K562 (cell line): ENCODE results near the gene IZUMO1R.
"Not testable (repeated sequence)": the region's sequence is repeated elsewhere in the genome, so short reads cannot be mapped to it uniquely, and the experiment has no call there.

ENCODE experiments used
- CEBPB ChIP-seq: fragments of 450-650 bp; IDR thresholded peaks from 2 replicates; pipeline ENCODE4 v1.6.1; 2016; ENCODE audit warnings: missing genetic modification characterization, missing compliant biosample characterization
- CREB1 ChIP-seq, 2 experiments: sonication (generic) in 1 of 2; formaldehyde crosslinking in 1 of 2; IDR thresholded peaks; 2 replicates each; pipeline versions ENCODE4 v1.6.1 to v1.8.0; 2012 to 2022; ENCODE audit warnings: inconsistent platforms in 1 of 2, mild to moderate bottlenecking in 1 of 2, missing genetic modification reagents in 1 of 2, moderate library complexity in 1 of 2
- CTCF ChIP-seq, 3 experiments: IDR thresholded peaks in 2 of 3; conservative IDR thresholded peaks in 1 of 3; 2 replicates each; pipeline ENCODE4 v1.5.1; 2011 to 2012; ENCODE audit warnings: low read length in 3 of 3, mild to moderate bottlenecking in 3 of 3, control low read depth in 2 of 3, improper control_type of control experiment in 1 of 3, inconsistent platforms in 1 of 3, low read depth in 1 of 3, mixed read lengths in 1 of 3, moderate library complexity in 1 of 3; ENCODE audit not compliant: insufficient read depth in 2 of 3
- HDAC2 ChIP-seq: fragments of 450-650 bp; IDR thresholded peaks from 2 replicates; pipeline ENCODE4 v1.6.1; 2016; ENCODE audit warnings: mild to moderate bottlenecking
- MBD2 ChIP-seq: sonication (generic); IDR thresholded peaks from 2 replicates; pipeline ENCODE4 v1.6.1; 2016; ENCODE audit warnings: low read depth, borderline replicate concordance
- NFYB ChIP-seq: IDR thresholded peaks from 2 replicates; pipeline ENCODE4 v1.6.1; 2011; ENCODE audit warnings: mild to moderate bottlenecking, moderate library complexity; ENCODE audit not compliant: insufficient read length; ENCODE audit errors: extremely low read depth
- NR1H2 ChIP-seq: sonication (generic); formaldehyde crosslinking; IDR thresholded peaks from 2 replicates; pipeline ENCODE4 v1.4.0; 2020; ENCODE audit warnings: mild to moderate bottlenecking, missing genetic modification reagents
- POLR2A ChIP-seq: fragments of 450-650 bp; conservative IDR thresholded peaks from 2 replicates; pipeline ENCODE4 v1.6.1; 2016
- SLC30A9 ChIP-seq: fragments of 250-450 bp; sonication (Bioruptor Pico); IDR thresholded peaks from 2 replicates; pipeline ENCODE4 v1.8.0; 2022; ENCODE audit warnings: mild to moderate bottlenecking, moderate library complexity
- ZNF644 ChIP-seq: fragments of 200-800 bp; sonication (Bioruptor generic); IDR thresholded peaks from 2 replicates; pipeline ENCODE4 v1.6.1; 2016; ENCODE audit warnings: low read depth, missing genetic modification characterization, missing compliant biosample characterization
- ZNF696 ChIP-seq: fragments of 250-450 bp; sonication (Bioruptor Pico); conservative IDR thresholded peaks from 2 replicates; pipeline ENCODE4 v1.4.0; 2020; ENCODE audit warnings: mild to moderate bottlenecking, moderate library complexity
- TF ChIP-seq, protein P1 (sequence below): sonication (generic); formaldehyde crosslinking; IDR thresholded peaks from 2 replicates; pipeline ENCODE4 v1.8.1; 2023; ENCODE audit warnings: mild to moderate bottlenecking, missing genetic modification reagents

DNA sequence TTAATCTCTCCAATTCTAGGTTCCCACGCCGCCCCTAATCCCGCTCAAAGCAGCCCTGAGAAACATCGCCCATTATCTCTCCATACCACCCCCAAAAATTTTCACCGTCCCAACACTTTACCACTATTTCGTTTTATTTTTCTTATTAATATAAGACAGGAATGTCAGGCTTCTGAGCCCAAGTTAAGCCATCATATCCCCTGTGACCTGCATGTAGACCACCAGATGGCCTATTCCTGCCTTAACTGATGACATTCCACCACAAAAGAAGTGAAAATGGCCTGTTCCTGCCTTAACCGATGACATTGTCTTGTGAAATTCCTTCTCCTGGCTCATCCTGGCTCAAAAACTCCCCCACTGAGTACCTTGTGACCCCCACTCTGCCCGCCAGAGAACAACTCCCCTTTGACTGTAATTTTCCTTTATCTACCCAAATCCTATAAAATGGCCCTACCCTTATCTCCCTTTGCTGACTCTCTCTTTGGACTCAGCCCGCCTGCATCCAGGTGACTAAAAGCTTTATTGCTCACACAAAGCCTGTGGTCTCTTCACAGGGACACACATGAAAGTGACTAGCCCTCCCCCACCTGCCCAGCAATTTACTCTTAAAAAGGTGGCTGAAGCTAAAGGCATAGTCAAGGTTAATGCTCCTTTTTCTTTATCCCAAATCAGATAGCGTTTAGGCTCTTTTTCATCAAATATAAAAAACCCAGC lies 46.6 kb downstream of the IZUMO1R start:
- not testable (repeated sequence) for TF ChIP-seq HDAC2; SLC30A9 (CRISPR knock-in tag); NFYB; NR1H2; ZNF696; CEBPB (tag); POLR2A; MBD2; ZNF644 (tag); CREB1 (IDR thresholded peaks at IDR 0.05); CREB1 (CRISPR knock-in tag; IDR thresholded peaks at IDR 0.05); CTCF (IDR thresholded peaks at IDR 0.05 in 2 of 3, conservative IDR thresholded peaks at IDR 0.05 in 1 of 3; ENCODE audit: insufficient read depth in 2 of 3, low read depth in 1 of 3, low read length in 3 of 3)
- TF ChIP-seq, protein P1, sequence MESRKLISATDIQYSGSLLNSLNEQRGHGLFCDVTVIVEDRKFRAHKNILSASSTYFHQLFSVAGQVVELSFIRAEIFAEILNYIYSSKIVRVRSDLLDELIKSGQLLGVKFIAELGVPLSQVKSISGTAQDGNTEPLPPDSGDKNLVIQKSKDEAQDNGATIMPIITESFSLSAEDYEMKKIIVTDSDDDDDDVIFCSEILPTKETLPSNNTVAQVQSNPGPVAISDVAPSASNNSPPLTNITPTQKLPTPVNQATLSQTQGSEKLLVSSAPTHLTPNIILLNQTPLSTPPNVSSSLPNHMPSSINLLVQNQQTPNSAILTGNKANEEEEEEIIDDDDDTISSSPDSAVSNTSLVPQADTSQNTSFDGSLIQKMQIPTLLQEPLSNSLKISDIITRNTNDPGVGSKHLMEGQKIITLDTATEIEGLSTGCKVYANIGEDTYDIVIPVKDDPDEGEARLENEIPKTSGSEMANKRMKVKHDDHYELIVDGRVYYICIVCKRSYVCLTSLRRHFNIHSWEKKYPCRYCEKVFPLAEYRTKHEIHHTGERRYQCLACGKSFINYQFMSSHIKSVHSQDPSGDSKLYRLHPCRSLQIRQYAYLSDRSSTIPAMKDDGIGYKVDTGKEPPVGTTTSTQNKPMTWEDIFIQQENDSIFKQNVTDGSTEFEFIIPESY (CRISPR knock-in tag), result not testable (repeated sequence)
